Left lung (tissue), 10 donors: ENCODE results near the gene SHH. TPM values are rescaled to one million over a fixed set of nuclear protein-coding genes. Genes with fewer than 3 reads are reported as not detected.
A peak's percentile ranks its signal among the peaks of the same experiment; 100 is the strongest.

Source experiments
- ATAC-seq: fragments of 200-7000 bp; cut with Tn5 transposase; one replicate; pipeline ENCODE4 v1.9.1; 2020; ENCODE audit warnings: moderate library complexity
- DNase-seq, 4 donors: peaks; one replicate each; pipeline ENCODE4 v3.0.0-alpha.2; 2013 to 2020
- H3K27ac ChIP-seq, 2 donors: fragments of 200-600 bp; sonication (generic) in 1 of 2; one replicate each; pipeline versions ENCODE4 v1.5.0 to v1.8.0; 2020 to 2021
- H3K27me3 ChIP-seq, 2 donors: fragments of 200-600 bp; sonication (generic) in 1 of 2; one replicate each; pipeline versions ENCODE4 v1.5.0 to v1.8.0; 2020 to 2021
- H3K36me3 ChIP-seq, 2 donors: fragments of 200-600 bp; sonication (generic) in 1 of 2; one replicate each; pipeline versions ENCODE4 v1.5.0 to v1.8.0; 2020 to 2021
- H3K4me1 ChIP-seq, 2 donors: fragments of 200-600 bp; one replicate each; pipeline ENCODE4 v1.8.0; 2021
- H3K4me3 ChIP-seq, 2 donors: fragments of 200-600 bp; sonication (generic) in 1 of 2; one replicate each; pipeline versions ENCODE4 v1.5.0 to v1.8.0; 2020 to 2021; ENCODE audit warnings: mild to moderate bottlenecking in 1 of 2
- H3K9me3 ChIP-seq, 2 donors: fragments of 200-600 bp; sonication (generic) in 1 of 2; one replicate each; pipeline versions ENCODE4 v1.5.0 to v1.8.0; 2020 to 2021
- CTCF ChIP-seq, 2 donors: fragments of 200-600 bp; sonication (generic) in 1 of 2; IDR thresholded peaks; one replicate each; pipeline versions ENCODE4 v1.5.0 to v1.8.0; 2021; ENCODE audit warnings: antibody characterized with exemption in 2 of 2
- intact Hi-C, 2 donors: fragments of 100-400 bp; cut with DNase I; formaldehyde crosslinking; loops; one replicate each; pipeline versions ENCODE4 v1.11.2 to v1.14.2; 2022
- polyA plus RNA-seq, 6 donors: library from polyadenylated mRNA; unstranded; fragments of 120-200 nt; gene quantifications; one replicate each; pipeline ENCODE4 v1.2.1, GENCODE V29; 2013; ENCODE audit not compliant: insufficient read length in 6 of 6
- total RNA-seq, 2 donors: library from RNA; stranded (reverse); fragmentation: NEBNext Ultra II Directional; extraction: Animal tissue kit (Norgen Biotek cat#: 25700); gene quantifications; one replicate each; pipeline ENCODE4 v1.2.1, GENCODE V29; 2021
- donor health status: DM: no; HTN: yes; CAD: no.
- donor health status: DM: no; HTN: no; CAD: no.

SHH gene
- total and polyA plus RNA-seq, 8 donors, result 4.4 to 24.7 (median 15.4) TPM

- no peaks in the 10 kb centered on the region for H3K36me3 ChIP-seq
- intact Hi-C loops, result loop anchor here in 1 of 2 donors (10.0 kb wide), 1 partner anchor 1016 kb away; no protein-coding TSS in a partner anchor
- DNase-seq, result peak in 2 of 4 donors; percentile 23 to 34
- peaks cover 25 to 84% of the 10 kb centered on the region in 2 donors for H3K27me3 ChIP-seq
- no peaks in the 10 kb centered on the region for H3K9me3 ChIP-seq
- TF ChIP-seq CTCF (IDR thresholded peaks at IDR 0.05), result no peak
- H3K27ac ChIP-seq, result no peak overlapping the region
- no peak for ATAC-seq
- H3K4me3 ChIP-seq, result no peak overlapping the region
- H3K4me1 ChIP-seq, result peaks cover 0 to 21% of the 10 kb centered on the region in 2 donors
These were observed 13.4 kb downstream of the SHH start for GRCh38 chr7:155798673-155799439.

DNA sequence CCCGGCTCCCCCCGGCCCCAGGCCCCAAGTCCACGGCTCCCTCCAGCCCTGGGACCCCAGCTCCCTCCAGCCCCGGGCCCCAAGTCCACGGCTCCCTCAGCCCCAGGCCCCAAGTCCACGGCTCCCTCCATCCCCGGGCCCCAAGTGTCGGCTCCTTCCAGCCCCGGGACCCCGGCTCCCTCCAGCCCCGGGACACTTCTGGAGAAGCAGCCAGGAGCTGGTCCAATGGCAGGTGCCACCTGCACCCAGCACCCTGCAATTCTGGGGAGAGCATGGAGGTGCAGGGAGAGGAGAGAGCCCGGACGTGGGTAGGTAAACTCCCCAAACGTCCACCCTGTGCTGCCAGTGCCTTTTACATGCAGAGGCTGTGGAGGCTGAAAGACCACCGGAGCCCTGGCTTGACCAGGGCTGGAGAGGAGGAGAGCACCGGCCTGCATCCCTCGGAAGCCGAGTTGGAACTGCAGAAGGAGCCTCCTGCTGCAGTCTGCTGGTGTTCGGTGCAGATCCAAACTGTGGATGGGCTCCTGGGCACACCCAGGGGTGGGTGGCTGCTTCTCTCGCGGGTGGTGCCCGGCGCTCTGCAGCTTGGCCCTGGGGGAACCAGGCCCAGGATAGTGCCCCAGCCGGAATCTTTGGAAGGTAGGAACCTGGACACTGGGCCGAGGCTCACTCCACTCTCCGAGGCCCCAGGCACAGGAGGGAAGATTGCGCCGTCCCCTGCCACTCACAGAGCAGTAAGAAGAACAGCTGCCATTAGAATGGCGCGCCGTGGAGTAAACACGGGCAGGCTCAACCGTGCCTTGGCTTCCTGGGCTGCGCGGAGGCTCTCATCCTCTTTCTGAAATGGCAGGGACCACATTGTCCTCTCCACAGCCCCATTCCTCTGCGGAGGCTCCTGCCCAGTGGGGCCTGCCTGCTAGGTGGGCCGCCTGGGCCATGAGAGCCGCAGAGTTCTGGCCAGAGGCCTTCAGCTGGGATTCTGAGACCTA, 14.7 kb downstream of the SHH start:
- ATAC-seq, result peak; percentile 22
- peaks cover 13 to 71% of the 10 kb centered on the region in 2 donors for H3K27me3 ChIP-seq

DNA sequence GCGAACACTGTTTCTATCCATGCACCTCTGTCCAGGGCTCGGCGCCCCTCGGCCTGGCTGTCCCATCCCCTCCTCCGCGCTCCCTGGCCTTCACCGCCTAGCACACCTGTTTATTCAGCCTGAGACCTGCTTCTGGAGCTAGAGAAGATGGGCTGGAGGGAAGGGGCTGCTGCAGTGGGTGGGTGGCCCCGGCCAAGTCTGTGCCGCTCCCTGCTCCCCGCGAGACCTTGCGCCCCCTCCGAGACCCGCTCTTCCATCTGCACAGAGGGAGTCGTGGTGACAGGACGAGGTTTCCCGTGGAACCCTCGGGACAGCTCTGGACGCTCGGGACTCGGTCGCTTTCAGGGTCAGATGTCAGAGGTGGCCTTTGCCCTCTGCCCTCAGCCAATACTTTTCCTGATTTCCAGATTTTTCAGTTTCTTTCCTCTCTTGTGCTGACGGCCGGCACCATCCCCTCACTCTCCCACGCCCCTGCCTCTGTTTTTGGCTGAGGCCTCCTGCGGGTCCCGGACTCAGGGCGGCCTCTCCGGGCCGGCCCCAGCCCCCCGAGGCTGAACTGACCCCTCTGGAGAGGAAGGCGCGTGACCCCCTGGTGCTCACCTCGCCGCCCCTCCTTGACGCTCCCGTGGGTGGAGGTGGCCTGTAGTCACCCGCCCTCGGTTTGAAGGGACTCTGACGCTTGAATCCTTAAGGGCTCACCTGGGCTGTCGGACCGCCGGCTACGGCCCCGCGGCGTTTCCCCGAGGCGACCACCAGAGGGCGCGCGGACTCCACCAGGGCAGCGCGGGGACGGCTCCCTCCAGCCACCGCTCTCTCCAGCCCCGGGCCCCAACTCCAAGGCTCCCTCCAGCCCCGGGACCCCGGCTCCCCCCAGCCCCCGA, 15.6 kb downstream of the SHH start:
- ATAC-seq, result peak; percentile 98
- H3K4me1 ChIP-seq, result peaks cover 0 to 7% of the 10 kb centered on the region in 2 donors
- H3K36me3 ChIP-seq, result no peaks in the 10 kb centered on the region
- H3K27ac ChIP-seq, result no peak overlapping the region
- no peaks in the 10 kb centered on the region for H3K9me3 ChIP-seq
- intact Hi-C loops, result loop anchor here in 1 of 2 donors (10.0 kb wide), 1 partner anchor 1018 kb away; no protein-coding TSS in a partner anchor
- H3K27me3 ChIP-seq, result peaks cover 5 to 62% of the 10 kb centered on the region in 2 donors
- peak in 2 of 4 donors; percentile 56 to 95 for DNase-seq
- peak; percentile 90 to 94 for TF ChIP-seq CTCF (IDR thresholded peaks at IDR 0.05)
- H3K4me3 ChIP-seq, result no peak overlapping the region

More for the DNA sequence above, 14.7 kb downstream of the SHH start:
- Histone ChIP-seq H3K9me3 (no peaks in the 10 kb centered on the region), H3K4me3 (no peak overlapping the region), H3K4me1 (peaks cover 0 to 8% of the 10 kb centered on the region in 2 donors), H3K36me3 (no peaks in the 10 kb centered on the region), H3K27ac (no peak overlapping the region)
- intact Hi-C loops, result loop anchor here in 1 of 2 donors (10.0 kb wide), 1 partner anchor 1017 kb away; no protein-coding TSS in a partner anchor
- no peak for TF ChIP-seq CTCF (IDR thresholded peaks at IDR 0.05)
- peak in 1 of 4 donors; percentile 49 for DNase-seq

GRCh38 chr7:155795951-155796350, 16.3 kb downstream of the SHH start:
- intact Hi-C loops, result loop anchor here in 1 of 2 donors (10.0 kb wide), 1 partner anchor 1019 kb away; no protein-coding TSS in a partner anchor
- Histone ChIP-seq H3K27ac (no peak overlapping the region), H3K9me3 (no peaks in the 10 kb centered on the region), H3K36me3 (no peaks in the 10 kb centered on the region), H3K27me3 (peaks cover 0 to 59% of the 10 kb centered on the region in 2 donors), H3K4me3 (no peak overlapping the region), H3K4me1 (peaks cover 0 to 7% of the 10 kb centered on the region in 2 donors)
- no peak for ATAC-seq
- TF ChIP-seq CTCF (IDR thresholded peaks at IDR 0.05), result no peak
- DNase-seq, result peak in 1 of 4 donors; percentile 60
